Endodermal cell (in vitro differentiated cells): Measurements from ENCODE around the gene PHF2. TPM values are rescaled to one million over a fixed set of nuclear protein-coding genes. Genes with fewer than 3 reads are reported as not detected.
A peak's percentile ranks its signal among the peaks of the same experiment; 100 is the strongest.

Source experiments
- DNase-seq: peaks from one replicate; pipeline ENCODE4 v3.0.0-alpha.2; 2017
- H3K27ac ChIP-seq: 2 replicates; pipeline ENCODE4 v1.5.1; 2013; ENCODE audit warnings: mild to moderate bottlenecking, low read depth, low read length, moderate library complexity
- H3K27me3 ChIP-seq: 2 replicates; pipeline ENCODE4 v1.6.1; 2013; ENCODE audit warnings: mild to moderate bottlenecking, low read length, moderate library complexity; ENCODE audit not compliant: insufficient read depth, control insufficient read depth, poor library complexity, severe bottlenecking
- H3K36me3 ChIP-seq: 2 replicates; pipeline ENCODE4 v1.7.0; 2013; ENCODE audit warnings: mild to moderate bottlenecking, low read length, moderate library complexity; ENCODE audit not compliant: control insufficient read depth, insufficient read depth
- H3K4me1 ChIP-seq: one replicate; pipeline ENCODE4 v1.7.0; 2013; ENCODE audit warnings: low read length; ENCODE audit not compliant: control insufficient read depth, insufficient read depth
- H3K4me3 ChIP-seq: 2 replicates; pipeline ENCODE4 v1.5.1; 2013; ENCODE audit warnings: mild to moderate bottlenecking, low read length, moderate library complexity
- H3K9ac ChIP-seq: 2 replicates; pipeline ENCODE4 v1.6.1; 2013; ENCODE audit warnings: mild to moderate bottlenecking, low read length, moderate library complexity; ENCODE audit not compliant: poor library complexity, severe bottlenecking; ENCODE audit errors: extremely low read depth
- H3K9me3 ChIP-seq: 2 replicates; pipeline ENCODE4 v1.6.1; 2013; ENCODE audit warnings: mild to moderate bottlenecking, low read length, moderate library complexity; ENCODE audit not compliant: control insufficient read depth
- H3K27ac Mint-ChIP-seq: 2 replicates; pipeline ENCODE4 v1.8.0; 2020; ENCODE audit warnings: mixed read lengths
- H3K27me3 Mint-ChIP-seq: 2 replicates; pipeline ENCODE4 v1.8.0; 2021; ENCODE audit warnings: mild to moderate bottlenecking, mixed read lengths; ENCODE audit not compliant: insufficient read depth
- H3K36me3 Mint-ChIP-seq: 2 replicates; pipeline ENCODE4 v1.8.0; 2020; ENCODE audit warnings: low read depth, mixed read lengths
- H3K4me1 Mint-ChIP-seq: 2 replicates; pipeline ENCODE4 v1.8.0; 2020; ENCODE audit warnings: mixed read lengths
- H3K4me3 Mint-ChIP-seq: 2 replicates; pipeline ENCODE4 v1.8.0; 2020; ENCODE audit warnings: mild to moderate bottlenecking, moderate library complexity, mixed read lengths
- H3K9me3 Mint-ChIP-seq: 2 replicates; pipeline ENCODE4 v1.8.0; 2020; ENCODE audit warnings: mild to moderate bottlenecking, mixed read lengths
- WGBS, 2 experiments: methylation state at CpG; one replicate each; pipeline versions ENCODE4 v1.1.5 to v1.1.7; 2013; ENCODE audit warnings: missing lambda C conversion rate in 2 of 2, mixed read lengths in 1 of 2; ENCODE audit not compliant: insufficient coverage in 1 of 2, insufficient read length in 1 of 2; 5-methylcytosine and 5-hydroxymethylcytosine counted together
- total RNA-seq, 2 donors: library from RNA; stranded (reverse); fragmentation: NEBNext Ultra II Directional in 1 of 2; extraction: Animal tissue kit (Norgen Biotek cat#: 25700) in 1 of 2; gene quantifications; 2 replicates in 1 of 2; 3 replicates in 1 of 2; pipeline ENCODE4 v1.2.1, GENCODE V29; 2021
- TF ChIP-seq, protein P1 (sequence below): fragments of 200-600 bp; sonication (generic); conservative IDR thresholded peaks from 2 replicates; pipeline ENCODE4 v1.5.0; 2021; ENCODE audit warnings: antibody characterized with exemption, mild to moderate bottlenecking

Gene PHF2
- total RNA-seq, 2 donors from 2014 or later, result 17.1 to 20.2 TPM

- Histone ChIP-seq H3K9me3 (peaks cover 3% of the 10 kb centered on the region), H3K4me3 (no peak overlapping the region), H3K4me1 (peaks cover 3% of the 10 kb centered on the region), H3K36me3 (no peaks in the 10 kb centered on the region), H3K9ac (no peak overlapping the region), H3K27me3 (no peaks in the 10 kb centered on the region), H3K27ac (no peak overlapping the region)
- Mint-ChIP-seq H3K27ac (no peak overlapping the region), H3K27me3 (no peaks in the 10 kb centered on the region), H3K9me3 (no peaks in the 10 kb centered on the region), H3K36me3 (no peaks in the 10 kb centered on the region), H3K4me1 (peaks cover 25% of the 10 kb centered on the region), H3K4me3 (no peak overlapping the region)
- TF ChIP-seq, protein P1, sequence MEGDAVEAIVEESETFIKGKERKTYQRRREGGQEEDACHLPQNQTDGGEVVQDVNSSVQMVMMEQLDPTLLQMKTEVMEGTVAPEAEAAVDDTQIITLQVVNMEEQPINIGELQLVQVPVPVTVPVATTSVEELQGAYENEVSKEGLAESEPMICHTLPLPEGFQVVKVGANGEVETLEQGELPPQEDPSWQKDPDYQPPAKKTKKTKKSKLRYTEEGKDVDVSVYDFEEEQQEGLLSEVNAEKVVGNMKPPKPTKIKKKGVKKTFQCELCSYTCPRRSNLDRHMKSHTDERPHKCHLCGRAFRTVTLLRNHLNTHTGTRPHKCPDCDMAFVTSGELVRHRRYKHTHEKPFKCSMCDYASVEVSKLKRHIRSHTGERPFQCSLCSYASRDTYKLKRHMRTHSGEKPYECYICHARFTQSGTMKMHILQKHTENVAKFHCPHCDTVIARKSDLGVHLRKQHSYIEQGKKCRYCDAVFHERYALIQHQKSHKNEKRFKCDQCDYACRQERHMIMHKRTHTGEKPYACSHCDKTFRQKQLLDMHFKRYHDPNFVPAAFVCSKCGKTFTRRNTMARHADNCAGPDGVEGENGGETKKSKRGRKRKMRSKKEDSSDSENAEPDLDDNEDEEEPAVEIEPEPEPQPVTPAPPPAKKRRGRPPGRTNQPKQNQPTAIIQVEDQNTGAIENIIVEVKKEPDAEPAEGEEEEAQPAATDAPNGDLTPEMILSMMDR, result no peak
- WGBS, 2 experiments, result 51 to 82% methylated on average over 6 to 8 of the region's 8 CpGs
- DNase-seq, result peak; percentile 44
Observed at GRCh38 chr9:93589688-93590087, 13.3 kb downstream of the PHF2 start.

DNA sequence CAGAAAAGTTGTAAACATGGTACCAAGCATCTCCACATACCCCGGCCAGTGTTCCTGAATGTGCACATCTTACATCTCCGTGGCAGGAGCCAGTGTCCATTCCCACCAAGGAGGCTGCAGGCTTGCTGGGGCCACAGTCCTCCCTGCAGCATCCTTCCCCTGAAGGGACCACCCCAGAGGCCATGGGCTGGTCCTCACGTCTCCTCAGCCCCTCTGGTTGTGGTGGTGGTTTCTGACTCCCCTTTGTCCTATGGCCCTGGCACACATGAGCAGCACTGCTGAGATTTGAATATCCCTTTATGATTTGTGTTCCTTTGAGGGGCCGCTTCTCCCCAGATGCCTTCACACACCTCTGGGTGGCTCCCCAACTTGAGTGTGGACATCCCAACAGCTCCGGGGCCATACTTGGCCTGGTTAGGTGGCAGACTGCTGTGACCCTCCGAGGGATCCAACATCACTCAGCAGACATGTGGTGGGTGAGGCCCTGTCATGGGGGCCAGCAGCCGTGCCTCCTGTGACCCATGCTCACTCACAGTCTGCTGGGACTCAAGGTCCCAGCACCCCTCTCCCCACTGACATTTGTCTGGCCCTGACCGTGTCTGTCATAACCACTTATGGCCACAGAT is 14.3 kb downstream of the PHF2 start:
- 50 to 82% methylated on average over 3 to 8 of the region's 8 CpGs for WGBS, 2 experiments
- no peak overlapping the region for H3K27ac ChIP-seq
- H3K27ac Mint-ChIP-seq, result no peak overlapping the region

DNA sequence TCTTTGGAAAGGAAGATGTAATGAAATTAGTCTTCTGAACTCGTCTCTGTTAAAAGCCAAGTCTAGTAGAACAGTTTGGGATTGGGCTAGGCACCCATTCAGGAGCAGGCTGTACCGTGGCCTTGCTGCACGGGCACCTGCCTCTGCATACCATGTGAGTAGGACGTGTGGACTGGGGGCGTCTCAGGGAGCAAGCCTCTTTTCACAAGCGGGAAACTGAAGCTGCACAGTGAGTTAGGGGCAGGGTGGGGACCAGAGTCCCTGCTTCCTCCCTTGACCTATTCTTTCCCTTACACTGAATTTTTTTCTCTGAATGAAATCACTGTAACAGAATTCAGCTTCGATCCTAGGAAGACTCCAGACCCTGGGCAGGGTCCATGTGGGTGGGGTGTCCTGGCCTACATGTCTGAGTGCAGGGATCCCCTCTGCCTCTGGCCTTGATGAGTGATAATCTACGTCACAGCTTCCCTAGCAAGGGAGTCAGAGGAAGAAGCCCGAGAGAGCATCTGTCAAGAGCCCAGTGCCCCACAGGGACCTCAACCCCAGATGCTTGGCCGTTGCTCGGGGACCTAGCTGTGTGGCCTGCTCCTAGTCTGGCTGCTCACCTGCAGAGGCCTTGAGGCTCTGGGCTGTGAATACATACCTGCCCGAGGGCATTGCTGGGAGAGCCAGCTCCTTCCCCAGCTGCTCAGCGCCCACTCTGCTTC is 15.1 kb downstream of the PHF2 start:
- Histone ChIP-seq H3K36me3 (no peaks in the 10 kb centered on the region), H3K4me3 (no peak overlapping the region), H3K27ac (no peak overlapping the region), H3K9ac (no peak overlapping the region), H3K4me1 (peaks cover 3% of the 10 kb centered on the region), H3K27me3 (no peaks in the 10 kb centered on the region), H3K9me3 (no peaks in the 10 kb centered on the region)
- no peaks in the 10 kb centered on the region for H3K36me3 Mint-ChIP-seq
- TF ChIP-seq, protein P1, result no peak
- no peak overlapping the region for H3K4me3 Mint-ChIP-seq
- peaks cover 21% of the 10 kb centered on the region for H3K4me1 Mint-ChIP-seq
- H3K27me3 Mint-ChIP-seq, result no peaks in the 10 kb centered on the region
- DNase-seq, result peak; percentile 36
- WGBS, 2 experiments, result 83 to 89% methylated on average over 12 to 13 of the region's 13 CpGs
- H3K9me3 Mint-ChIP-seq, result no peaks in the 10 kb centered on the region
- H3K27ac Mint-ChIP-seq, result no peak overlapping the region

More for the DNA sequence above, 14.3 kb downstream of the PHF2 start:
- peaks cover 3% of the 10 kb centered on the region for H3K4me1 ChIP-seq
- Mint-ChIP-seq H3K36me3 (no peaks in the 10 kb centered on the region), H3K27me3 (no peaks in the 10 kb centered on the region), H3K4me3 (no peak overlapping the region), H3K4me1 (peaks cover 24% of the 10 kb centered on the region), H3K9me3 (no peaks in the 10 kb centered on the region)
- TF ChIP-seq, protein P1, result no peak
- H3K9me3 ChIP-seq, result no peaks in the 10 kb centered on the region
- no peaks in the 10 kb centered on the region for H3K27me3 ChIP-seq
- H3K9ac ChIP-seq, result no peak overlapping the region
- no peak for DNase-seq
- H3K36me3 ChIP-seq, result no peaks in the 10 kb centered on the region
- H3K4me3 ChIP-seq, result no peak overlapping the region
